WTC11 (cell line): Measurements from ENCODE around the gene ABCB1. TPM values are rescaled to one million over a fixed set of nuclear protein-coding genes. Genes with fewer than 3 reads are reported as not detected.

ENCODE experiments used
- ATAC-seq: fragments of 200-7000 bp; cut with Tn5 transposase; 2 replicates; pipeline ENCODE4 v1.10.0; 2021; ENCODE audit warnings: mild to moderate bottlenecking, moderate library complexity
- CTCF ChIA-PET: fragments of 300-600 bp; sonication (Branson Sonifier 250); formaldehyde crosslinking; loops from one replicate; lab custom pipeline; 2021; ENCODE audit warnings: antibody characterized with exemption; lab: Charles Lee
- POLR2A ChIA-PET: fragments of 350-600 bp; sonication (Branson Sonifier 250); formaldehyde crosslinking; loops from one replicate; lab custom pipeline; 2021; ENCODE audit warnings: antibody characterized with exemption; lab: Charles Lee
- DNase-seq: peaks from one replicate; pipeline ENCODE4 v3.0.0; 2021; ENCODE audit warnings: low spot score
- H3K27ac Mint-ChIP-seq: 2 replicates; pipeline ENCODE4 v1.8.0; 2021; ENCODE audit warnings: mixed read lengths
- H3K27me3 Mint-ChIP-seq: 2 replicates; pipeline ENCODE4 v1.8.0; 2021; ENCODE audit warnings: low read depth, mild to moderate bottlenecking, moderate library complexity, mixed read lengths
- H3K36me3 Mint-ChIP-seq: 2 replicates; pipeline ENCODE4 v1.8.0; 2021; ENCODE audit warnings: mixed read lengths
- H3K4me1 Mint-ChIP-seq: 2 replicates; pipeline ENCODE4 v1.8.0; 2022; ENCODE audit warnings: mixed read lengths
- H3K4me3 Mint-ChIP-seq: 2 replicates; pipeline ENCODE4 v1.8.0; 2021; ENCODE audit warnings: mild to moderate bottlenecking, moderate library complexity, mixed read lengths
- H3K9me3 Mint-ChIP-seq: 2 replicates; pipeline ENCODE4 v1.8.0; 2021; ENCODE audit warnings: mixed read lengths
- ELF4 ChIP-seq: sonication (generic); formaldehyde crosslinking; IDR thresholded peaks from 2 replicates; pipeline ENCODE4 v1.8.1; 2022; ENCODE audit warnings: low read depth, mild to moderate bottlenecking, moderate library complexity, missing genetic modification reagents
- EMX1 ChIP-seq: fragments of 250-450 bp; sonication (Bioruptor Pico); IDR thresholded peaks from 2 replicates; pipeline ENCODE4 v1.8.0; 2021; ENCODE audit warnings: mild to moderate bottlenecking
- FOXK1 ChIP-seq: sonication (generic); formaldehyde crosslinking; IDR thresholded peaks from 2 replicates; pipeline ENCODE4 v1.8.0; 2022; ENCODE audit warnings: mild to moderate bottlenecking, moderate library complexity, missing genetic modification reagents
- JAZF1 ChIP-seq: fragments of 250-450 bp; sonication (Bioruptor Pico); IDR thresholded peaks from 2 replicates; pipeline ENCODE4 v1.9.0; 2021; ENCODE audit warnings: moderate library complexity, mild to moderate bottlenecking, inconsistent platforms
- MXD4 ChIP-seq: fragments of 250-450 bp; sonication (Bioruptor Pico); IDR thresholded peaks from 2 replicates; pipeline ENCODE4 v1.8.0; 2021; ENCODE audit warnings: mild to moderate bottlenecking, moderate library complexity, borderline replicate concordance
- MYBL2 ChIP-seq: sonication (generic); formaldehyde crosslinking; IDR thresholded peaks from 2 replicates; pipeline ENCODE4 v1.8.1; 2023; ENCODE audit warnings: mild to moderate bottlenecking, moderate library complexity, missing genetic modification reagents
- NFE2L1 ChIP-seq: sonication (generic); formaldehyde crosslinking; IDR thresholded peaks from 2 replicates; pipeline ENCODE4 v1.8.1; 2023; ENCODE audit warnings: missing genetic modification reagents
- NR1H2 ChIP-seq: sonication (generic); formaldehyde crosslinking; IDR thresholded peaks from 2 replicates; pipeline ENCODE4 v1.9.0; 2021; ENCODE audit warnings: mild to moderate bottlenecking, moderate library complexity, missing genetic modification reagents
- PRRX2 ChIP-seq: fragments of 250-450 bp; sonication (Bioruptor Pico); IDR thresholded peaks from 2 replicates; pipeline ENCODE4 v1.8.0; 2021; ENCODE audit warnings: mild to moderate bottlenecking
- SP1 ChIP-seq: sonication (generic); formaldehyde crosslinking; conservative IDR thresholded peaks from 2 replicates; pipeline ENCODE4 v1.8.1; 2022; ENCODE audit warnings: missing genetic modification reagents
- TCF7 ChIP-seq: sonication (generic); formaldehyde crosslinking; IDR thresholded peaks from 2 replicates; pipeline ENCODE4 v1.8.0; 2022; ENCODE audit warnings: mild to moderate bottlenecking, low read depth, missing genetic modification reagents, moderate library complexity
- TEAD4 ChIP-seq: sonication (generic); formaldehyde crosslinking; IDR thresholded peaks from 2 replicates; pipeline ENCODE4 v1.8.0; 2022; ENCODE audit warnings: mild to moderate bottlenecking, missing genetic modification reagents
- ZNF263 ChIP-seq: sonication (generic); formaldehyde crosslinking; IDR thresholded peaks from 2 replicates; pipeline ENCODE4 v1.8.1; 2022; ENCODE audit warnings: low read depth, mild to moderate bottlenecking, moderate library complexity, missing genetic modification reagents
- total RNA-seq: library from RNA; stranded (reverse); gene quantifications from 3 replicates; pipeline ENCODE4 v1.2.3, GENCODE V29; 2021
- TF ChIP-seq, protein P1 (sequence below): sonication (generic); formaldehyde crosslinking; IDR thresholded peaks from 2 replicates; pipeline ENCODE4 v1.8.1; 2022; ENCODE audit warnings: mild to moderate bottlenecking, missing genetic modification reagents, moderate library complexity, borderline replicate concordance
- TF ChIP-seq, protein P2 (sequence below): sonication (generic); formaldehyde crosslinking; IDR thresholded peaks from 2 replicates; pipeline ENCODE4 v1.8.0; 2023; ENCODE audit warnings: missing genetic modification reagents, mild to moderate bottlenecking, borderline replicate concordance
- TF ChIP-seq, protein P3 (sequence below): sonication (generic); formaldehyde crosslinking; IDR thresholded peaks from 2 replicates; pipeline ENCODE4 v1.8.0; 2022; ENCODE audit warnings: mild to moderate bottlenecking, missing genetic modification reagents
- TF ChIP-seq, protein P4 (sequence below): sonication (generic); formaldehyde crosslinking; IDR thresholded peaks from 2 replicates; pipeline ENCODE4 v1.8.1; 2022; ENCODE audit warnings: missing genetic modification reagents, borderline replicate concordance
- TF ChIP-seq, protein P5 (sequence below): fragments of 200-600 bp; IDR thresholded peaks from 2 replicates; pipeline ENCODE4 v1.8.0; 2022; ENCODE audit warnings: antibody characterized with exemption

The ABCB1 gene
- total RNA-seq, 1 experiment from 2014 or later: 0.94 TPM

DNA sequence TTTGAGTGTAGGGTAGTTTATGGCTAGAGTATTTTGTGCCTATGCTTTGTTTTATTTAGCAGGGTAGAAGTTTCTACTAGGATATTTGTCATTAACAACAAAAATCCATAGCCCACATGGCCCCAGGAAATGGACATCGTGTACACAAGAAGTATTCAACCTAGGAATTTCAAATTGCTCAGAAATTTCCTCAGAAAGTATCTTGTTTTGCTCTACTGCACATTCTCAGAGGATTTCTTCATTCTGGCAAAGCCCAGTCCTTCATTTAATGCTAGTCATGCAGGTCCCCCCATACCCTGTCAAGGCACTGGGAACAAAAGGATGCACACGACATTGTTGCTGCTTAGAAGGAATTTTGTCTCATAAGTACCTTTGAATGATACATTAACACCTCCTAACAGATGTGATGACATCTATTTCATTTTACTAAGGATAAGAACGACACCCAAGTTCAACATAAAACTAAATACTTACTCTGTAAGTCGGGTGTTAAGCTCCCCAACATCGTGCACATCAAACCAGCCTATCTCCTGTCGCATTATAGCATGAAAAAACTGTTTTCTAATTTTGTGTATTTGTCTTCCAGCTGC lies 34.3 kb downstream of the ABCB1 start:
- Mint-ChIP-seq H3K4me1 (peaks cover 15% of the 10 kb centered on the region), H3K4me3 (no peak overlapping the region), H3K27ac (no peak overlapping the region), H3K27me3 (no peaks in the 10 kb centered on the region), H3K9me3 (no peaks in the 10 kb centered on the region), H3K36me3 (no peaks in the 10 kb centered on the region)
- ChIA-PET CTCF (no interaction called here), POLR2A (no interaction called here)
- no peak for ATAC-seq
- no peak for DNase-seq
- no peak for TF ChIP-seq FOXK1 (CRISPR knock-in tag)
- no peak for TF ChIP-seq NR1H2
- TF ChIP-seq, protein P1, sequence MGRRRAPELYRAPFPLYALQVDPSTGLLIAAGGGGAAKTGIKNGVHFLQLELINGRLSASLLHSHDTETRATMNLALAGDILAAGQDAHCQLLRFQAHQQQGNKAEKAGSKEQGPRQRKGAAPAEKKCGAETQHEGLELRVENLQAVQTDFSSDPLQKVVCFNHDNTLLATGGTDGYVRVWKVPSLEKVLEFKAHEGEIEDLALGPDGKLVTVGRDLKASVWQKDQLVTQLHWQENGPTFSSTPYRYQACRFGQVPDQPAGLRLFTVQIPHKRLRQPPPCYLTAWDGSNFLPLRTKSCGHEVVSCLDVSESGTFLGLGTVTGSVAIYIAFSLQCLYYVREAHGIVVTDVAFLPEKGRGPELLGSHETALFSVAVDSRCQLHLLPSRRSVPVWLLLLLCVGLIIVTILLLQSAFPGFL (CRISPR knock-in tag): no peak
- TF ChIP-seq, protein P2, sequence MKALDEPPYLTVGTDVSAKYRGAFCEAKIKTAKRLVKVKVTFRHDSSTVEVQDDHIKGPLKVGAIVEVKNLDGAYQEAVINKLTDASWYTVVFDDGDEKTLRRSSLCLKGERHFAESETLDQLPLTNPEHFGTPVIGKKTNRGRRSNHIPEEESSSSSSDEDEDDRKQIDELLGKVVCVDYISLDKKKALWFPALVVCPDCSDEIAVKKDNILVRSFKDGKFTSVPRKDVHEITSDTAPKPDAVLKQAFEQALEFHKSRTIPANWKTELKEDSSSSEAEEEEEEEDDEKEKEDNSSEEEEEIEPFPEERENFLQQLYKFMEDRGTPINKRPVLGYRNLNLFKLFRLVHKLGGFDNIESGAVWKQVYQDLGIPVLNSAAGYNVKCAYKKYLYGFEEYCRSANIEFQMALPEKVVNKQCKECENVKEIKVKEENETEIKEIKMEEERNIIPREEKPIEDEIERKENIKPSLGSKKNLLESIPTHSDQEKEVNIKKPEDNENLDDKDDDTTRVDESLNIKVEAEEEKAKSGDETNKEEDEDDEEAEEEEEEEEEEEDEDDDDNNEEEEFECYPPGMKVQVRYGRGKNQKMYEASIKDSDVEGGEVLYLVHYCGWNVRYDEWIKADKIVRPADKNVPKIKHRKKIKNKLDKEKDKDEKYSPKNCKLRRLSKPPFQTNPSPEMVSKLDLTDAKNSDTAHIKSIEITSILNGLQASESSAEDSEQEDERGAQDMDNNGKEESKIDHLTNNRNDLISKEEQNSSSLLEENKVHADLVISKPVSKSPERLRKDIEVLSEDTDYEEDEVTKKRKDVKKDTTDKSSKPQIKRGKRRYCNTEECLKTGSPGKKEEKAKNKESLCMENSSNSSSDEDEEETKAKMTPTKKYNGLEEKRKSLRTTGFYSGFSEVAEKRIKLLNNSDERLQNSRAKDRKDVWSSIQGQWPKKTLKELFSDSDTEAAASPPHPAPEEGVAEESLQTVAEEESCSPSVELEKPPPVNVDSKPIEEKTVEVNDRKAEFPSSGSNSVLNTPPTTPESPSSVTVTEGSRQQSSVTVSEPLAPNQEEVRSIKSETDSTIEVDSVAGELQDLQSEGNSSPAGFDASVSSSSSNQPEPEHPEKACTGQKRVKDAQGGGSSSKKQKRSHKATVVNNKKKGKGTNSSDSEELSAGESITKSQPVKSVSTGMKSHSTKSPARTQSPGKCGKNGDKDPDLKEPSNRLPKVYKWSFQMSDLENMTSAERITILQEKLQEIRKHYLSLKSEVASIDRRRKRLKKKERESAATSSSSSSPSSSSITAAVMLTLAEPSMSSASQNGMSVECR (CRISPR knock-in tag): no peak
- TF ChIP-seq ELF4: no peak
- no peak for TF ChIP-seq EMX1 (CRISPR knock-in tag)
- TF ChIP-seq NFE2L1 (CRISPR knock-in tag): no peak
- TF ChIP-seq, protein P3, sequence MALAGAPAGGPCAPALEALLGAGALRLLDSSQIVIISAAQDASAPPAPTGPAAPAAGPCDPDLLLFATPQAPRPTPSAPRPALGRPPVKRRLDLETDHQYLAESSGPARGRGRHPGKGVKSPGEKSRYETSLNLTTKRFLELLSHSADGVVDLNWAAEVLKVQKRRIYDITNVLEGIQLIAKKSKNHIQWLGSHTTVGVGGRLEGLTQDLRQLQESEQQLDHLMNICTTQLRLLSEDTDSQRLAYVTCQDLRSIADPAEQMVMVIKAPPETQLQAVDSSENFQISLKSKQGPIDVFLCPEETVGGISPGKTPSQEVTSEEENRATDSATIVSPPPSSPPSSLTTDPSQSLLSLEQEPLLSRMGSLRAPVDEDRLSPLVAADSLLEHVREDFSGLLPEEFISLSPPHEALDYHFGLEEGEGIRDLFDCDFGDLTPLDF: no peak
- no peak for TF ChIP-seq SP1 (CRISPR knock-in tag)
- no peak for TF ChIP-seq TCF7 (CRISPR knock-in tag)
- TF ChIP-seq PRRX2 (CRISPR knock-in tag): no peak
- TF ChIP-seq, protein P4, sequence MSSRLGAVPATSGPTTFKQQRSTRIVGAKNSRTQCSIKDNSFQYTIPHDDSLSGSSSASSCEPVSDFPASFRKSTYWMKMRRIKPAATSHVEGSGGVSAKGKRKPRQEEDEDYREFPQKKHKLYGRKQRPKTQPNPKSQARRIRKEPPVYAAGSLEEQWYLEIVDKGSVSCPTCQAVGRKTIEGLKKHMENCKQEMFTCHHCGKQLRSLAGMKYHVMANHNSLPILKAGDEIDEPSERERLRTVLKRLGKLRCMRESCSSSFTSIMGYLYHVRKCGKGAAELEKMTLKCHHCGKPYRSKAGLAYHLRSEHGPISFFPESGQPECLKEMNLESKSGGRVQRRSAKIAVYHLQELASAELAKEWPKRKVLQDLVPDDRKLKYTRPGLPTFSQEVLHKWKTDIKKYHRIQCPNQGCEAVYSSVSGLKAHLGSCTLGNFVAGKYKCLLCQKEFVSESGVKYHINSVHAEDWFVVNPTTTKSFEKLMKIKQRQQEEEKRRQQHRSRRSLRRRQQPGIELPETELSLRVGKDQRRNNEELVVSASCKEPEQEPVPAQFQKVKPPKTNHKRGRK (CRISPR knock-in tag): no peak

DNA sequence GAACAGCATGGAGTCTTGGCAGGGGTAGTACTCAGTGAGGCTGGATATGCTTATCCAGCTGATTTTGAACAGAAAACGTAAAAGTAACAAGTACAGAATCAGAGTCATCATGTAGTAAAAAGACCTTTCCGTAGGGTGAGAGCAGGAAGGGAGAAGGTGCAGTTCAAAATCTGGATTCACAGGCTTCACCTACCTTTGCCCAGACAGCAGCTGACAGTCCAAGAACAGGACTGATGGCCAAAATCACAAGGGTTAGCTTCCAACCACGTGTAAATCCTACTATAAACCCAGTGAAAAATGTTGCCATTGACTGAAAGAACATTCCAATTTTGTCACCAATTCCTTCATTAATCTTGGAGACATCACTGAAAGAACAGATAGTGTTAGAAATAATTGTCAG lies 34.8 kb downstream of the ABCB1 start:
- H3K36me3 Mint-ChIP-seq: no peaks in the 10 kb centered on the region
- no peak for DNase-seq
- ChIA-PET POLR2A (no interaction called here), CTCF (no interaction called here)
- H3K4me3 Mint-ChIP-seq: no peak overlapping the region
- H3K27ac Mint-ChIP-seq: no peak overlapping the region
- no peaks in the 10 kb centered on the region for H3K9me3 Mint-ChIP-seq
- TF ChIP-seq, protein P5, sequence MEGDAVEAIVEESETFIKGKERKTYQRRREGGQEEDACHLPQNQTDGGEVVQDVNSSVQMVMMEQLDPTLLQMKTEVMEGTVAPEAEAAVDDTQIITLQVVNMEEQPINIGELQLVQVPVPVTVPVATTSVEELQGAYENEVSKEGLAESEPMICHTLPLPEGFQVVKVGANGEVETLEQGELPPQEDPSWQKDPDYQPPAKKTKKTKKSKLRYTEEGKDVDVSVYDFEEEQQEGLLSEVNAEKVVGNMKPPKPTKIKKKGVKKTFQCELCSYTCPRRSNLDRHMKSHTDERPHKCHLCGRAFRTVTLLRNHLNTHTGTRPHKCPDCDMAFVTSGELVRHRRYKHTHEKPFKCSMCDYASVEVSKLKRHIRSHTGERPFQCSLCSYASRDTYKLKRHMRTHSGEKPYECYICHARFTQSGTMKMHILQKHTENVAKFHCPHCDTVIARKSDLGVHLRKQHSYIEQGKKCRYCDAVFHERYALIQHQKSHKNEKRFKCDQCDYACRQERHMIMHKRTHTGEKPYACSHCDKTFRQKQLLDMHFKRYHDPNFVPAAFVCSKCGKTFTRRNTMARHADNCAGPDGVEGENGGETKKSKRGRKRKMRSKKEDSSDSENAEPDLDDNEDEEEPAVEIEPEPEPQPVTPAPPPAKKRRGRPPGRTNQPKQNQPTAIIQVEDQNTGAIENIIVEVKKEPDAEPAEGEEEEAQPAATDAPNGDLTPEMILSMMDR: no peak
- TF ChIP-seq PRRX2 (CRISPR knock-in tag): no peak
- no peak for TF ChIP-seq ZNF263 (CRISPR knock-in tag)
- TF ChIP-seq MXD4 (CRISPR knock-in tag): no peak
- no peak for TF ChIP-seq JAZF1 (CRISPR knock-in tag)
- TF ChIP-seq MYBL2 (CRISPR knock-in tag): no peak
- no peak for TF ChIP-seq TEAD4 (CRISPR knock-in tag)
- H3K4me1 Mint-ChIP-seq: peaks cover 16% of the 10 kb centered on the region
- H3K27me3 Mint-ChIP-seq: no peaks in the 10 kb centered on the region
- ATAC-seq: no peak
